Osteocyte (in vitro differentiated cells): ENCODE data around the gene MMP24. TPM values are rescaled to one million over a fixed set of nuclear protein-coding genes. Genes with fewer than 3 reads are reported as not detected.

ENCODE experiments used
- DNase-seq: peaks from one replicate; pipeline ENCODE4 v3.0.0; 2021; ENCODE audit warnings: mixed read lengths; ENCODE audit not compliant: unreplicated experiment; ENCODE audit errors: extremely low spot score
- H3K27ac Mint-ChIP-seq: one replicate; pipeline ENCODE4 v1.8.0; 2021; ENCODE audit warnings: mild to moderate bottlenecking, mixed read lengths; ENCODE audit not compliant: unreplicated experiment
- H3K27me3 Mint-ChIP-seq: one replicate; pipeline ENCODE4 v1.8.0; 2021; ENCODE audit warnings: mixed read lengths; ENCODE audit not compliant: unreplicated experiment
- H3K36me3 Mint-ChIP-seq: one replicate; pipeline ENCODE4 v1.8.0; 2021; ENCODE audit warnings: mixed read lengths; ENCODE audit not compliant: unreplicated experiment
- H3K4me1 Mint-ChIP-seq: one replicate; pipeline ENCODE4 v1.8.0; 2021; ENCODE audit warnings: mixed read lengths; ENCODE audit not compliant: unreplicated experiment
- H3K4me3 Mint-ChIP-seq: one replicate; pipeline ENCODE4 v1.8.0; 2021; ENCODE audit warnings: mild to moderate bottlenecking, moderate library complexity, mixed read lengths; ENCODE audit not compliant: unreplicated experiment
- H3K9me3 Mint-ChIP-seq: one replicate; pipeline ENCODE4 v1.8.0; 2021; ENCODE audit warnings: mixed read lengths; ENCODE audit not compliant: unreplicated experiment
- CTCF ChIP-seq: fragments of 200-600 bp; sonication (generic); IDR thresholded peaks from 2 replicates; pipeline ENCODE4 v1.5.0; 2021; ENCODE audit warnings: antibody characterized with exemption, mild to moderate bottlenecking, moderate library complexity
- total RNA-seq: library from RNA; stranded (reverse); gene quantifications from 2 replicates; pipeline ENCODE4 v1.2.1, GENCODE V29; 2021

MMP24 gene
- total RNA-seq, 1 donor from 2014 or later = 0.54 TPM

GRCh38 chr20:35296101-35296554 lies 69.6 kb downstream of the MMP24 start:
- DNase-seq = no peak
- H3K9me3 Mint-ChIP-seq = no peaks in the 10 kb centered on the region
- no peaks in the 10 kb centered on the region for H3K36me3 Mint-ChIP-seq
- TF ChIP-seq CTCF = no peak
- no peaks in the 10 kb centered on the region for H3K27me3 Mint-ChIP-seq
- no peak overlapping the region for H3K27ac Mint-ChIP-seq
- H3K4me1 Mint-ChIP-seq = peaks cover under 1% of the 10 kb centered on the region
- H3K4me3 Mint-ChIP-seq = no peak overlapping the region

DNA sequence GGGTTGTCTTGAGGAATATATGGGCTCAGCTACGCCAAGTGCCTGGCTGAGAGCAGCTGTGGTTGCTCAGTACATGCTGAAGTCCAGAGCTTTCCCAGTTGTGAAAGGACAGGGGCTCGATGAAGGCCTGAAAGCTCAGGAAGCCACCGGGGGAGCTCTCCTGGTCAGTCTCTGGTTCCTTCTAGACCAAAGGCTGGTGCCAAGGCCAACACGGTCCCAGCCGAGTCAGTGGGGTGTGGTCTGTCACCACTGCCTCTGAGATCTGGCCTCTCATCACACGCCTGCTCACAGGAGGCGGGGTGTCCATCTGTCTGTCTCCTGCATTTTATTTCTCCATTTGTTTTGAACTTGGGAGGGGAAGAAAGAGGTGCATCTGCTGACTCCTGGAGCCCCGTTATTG lies 70.7 kb downstream of the MMP24 start:
- Mint-ChIP-seq H3K27ac (no peak overlapping the region), H3K9me3 (no peaks in the 10 kb centered on the region), H3K4me1 (peaks cover 11% of the 10 kb centered on the region), H3K27me3 (no peaks in the 10 kb centered on the region), H3K4me3 (no peak overlapping the region), H3K36me3 (no peaks in the 10 kb centered on the region)
- DNase-seq = no peak
- TF ChIP-seq CTCF = no peak

- no peak overlapping the region for H3K27ac Mint-ChIP-seq
- peaks cover 17% of the 10 kb centered on the region for H3K4me1 Mint-ChIP-seq
- no peak overlapping the region for H3K4me3 Mint-ChIP-seq
- TF ChIP-seq CTCF = no peak
- H3K27me3 Mint-ChIP-seq = no peaks in the 10 kb centered on the region
- no peaks in the 10 kb centered on the region for H3K9me3 Mint-ChIP-seq
- H3K36me3 Mint-ChIP-seq = no peaks in the 10 kb centered on the region
- no peak for DNase-seq
Measured at GRCh38 chr20:35297740-35298139, 71.2 kb downstream of the MMP24 start.

DNA sequence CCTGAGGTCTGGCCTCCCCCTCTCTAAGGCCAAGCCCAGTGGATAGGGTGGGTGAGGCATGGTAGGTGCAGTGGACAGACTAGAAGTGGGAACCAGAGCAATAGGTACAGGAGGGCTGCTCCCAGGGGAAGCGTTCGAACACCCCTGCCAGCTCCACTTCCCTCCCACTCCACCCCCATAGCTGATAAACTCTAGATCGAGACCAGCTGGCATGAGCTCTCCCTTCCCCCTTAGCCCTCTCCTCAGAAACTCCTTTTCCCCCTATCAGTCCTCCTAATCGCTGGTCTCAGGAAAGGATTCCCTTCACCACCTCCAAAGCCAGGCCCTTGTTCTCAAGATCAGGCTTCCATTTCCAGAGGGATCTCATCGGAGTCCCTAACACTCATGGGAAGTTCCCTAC lies 71.8 kb downstream of the MMP24 start:
- peaks cover 22% of the 10 kb centered on the region for H3K4me1 Mint-ChIP-seq
- no peaks in the 10 kb centered on the region for H3K36me3 Mint-ChIP-seq
- DNase-seq = no peak
- H3K9me3 Mint-ChIP-seq = no peaks in the 10 kb centered on the region
- H3K27ac Mint-ChIP-seq = no peak overlapping the region
- no peak overlapping the region for H3K4me3 Mint-ChIP-seq
- TF ChIP-seq CTCF = no peak
- H3K27me3 Mint-ChIP-seq = no peaks in the 10 kb centered on the region

DNA sequence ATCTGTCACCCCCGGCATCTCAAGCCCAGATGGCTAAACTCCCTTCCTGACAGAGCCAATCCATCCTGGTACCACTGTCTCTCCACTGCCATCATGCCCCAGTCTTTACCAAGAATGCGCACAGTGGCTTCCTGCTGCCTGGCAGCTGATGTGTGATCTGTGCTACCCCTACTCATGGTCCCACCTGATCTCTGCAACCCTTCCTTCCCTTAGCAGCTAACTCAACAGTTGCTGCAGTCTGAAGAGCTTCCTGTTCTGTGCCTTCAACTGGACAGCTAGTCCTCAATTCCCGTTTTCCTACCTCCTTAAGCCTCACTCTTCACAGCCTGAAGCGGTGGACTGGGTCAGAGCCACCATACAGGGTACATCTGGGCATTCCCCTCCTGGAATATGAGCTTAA lies 73.3 kb downstream of the MMP24 start:
- peaks cover 37% of the 10 kb centered on the region for H3K4me1 Mint-ChIP-seq
- no peak for DNase-seq
- no peak overlapping the region for H3K4me3 Mint-ChIP-seq
- no peaks in the 10 kb centered on the region for H3K9me3 Mint-ChIP-seq
- no peaks in the 10 kb centered on the region for H3K27me3 Mint-ChIP-seq
- no peak overlapping the region for H3K27ac Mint-ChIP-seq
- TF ChIP-seq CTCF = no peak
- H3K36me3 Mint-ChIP-seq = no peaks in the 10 kb centered on the region
